Mesothelial cell of epicardium (in vitro differentiated cells): Measurements from ENCODE around the gene DQX1. TPM values are rescaled to one million over a fixed set of nuclear protein-coding genes. Genes with fewer than 3 reads are reported as not detected.

Source experiments
- DNase-seq, 2 experiments: peaks; one replicate each; pipeline ENCODE4 v3.0.0; 2021; ENCODE audit warnings: low spot score in 2 of 2; ENCODE audit not compliant: unreplicated experiment in 2 of 2
- H3K27ac Mint-ChIP-seq: 2 replicates; pipeline ENCODE4 v1.8.0; 2021; ENCODE audit warnings: mixed read lengths
- H3K27me3 Mint-ChIP-seq: 2 replicates; pipeline ENCODE4 v1.8.0; 2021; ENCODE audit warnings: low read depth, mixed read lengths
- H3K36me3 Mint-ChIP-seq: 2 replicates; pipeline ENCODE4 v1.8.0; 2021; ENCODE audit warnings: mixed read lengths
- H3K4me1 Mint-ChIP-seq: 2 replicates; pipeline ENCODE4 v1.8.0; 2021; ENCODE audit warnings: mixed read lengths
- H3K4me3 Mint-ChIP-seq: 2 replicates; pipeline ENCODE4 v1.8.0; 2021; ENCODE audit warnings: mild to moderate bottlenecking, moderate library complexity, mixed read lengths
- H3K9me3 Mint-ChIP-seq: 2 replicates; pipeline ENCODE4 v1.8.0; 2021; ENCODE audit warnings: mixed read lengths
- total RNA-seq: library from RNA; stranded (reverse); gene quantifications from 3 replicates; pipeline ENCODE4 v1.2.1, GENCODE V29; 2021
- TF ChIP-seq, protein P1 (sequence below): fragments of 200-600 bp; sonication (generic); IDR thresholded peaks from one replicate; pipeline ENCODE4 v1.5.0; 2021; ENCODE audit warnings: antibody characterized with exemption; ENCODE audit not compliant: unreplicated experiment

DQX1 gene
- total RNA-seq, 1 donor from 2014 or later: 0.42 TPM

DNA sequence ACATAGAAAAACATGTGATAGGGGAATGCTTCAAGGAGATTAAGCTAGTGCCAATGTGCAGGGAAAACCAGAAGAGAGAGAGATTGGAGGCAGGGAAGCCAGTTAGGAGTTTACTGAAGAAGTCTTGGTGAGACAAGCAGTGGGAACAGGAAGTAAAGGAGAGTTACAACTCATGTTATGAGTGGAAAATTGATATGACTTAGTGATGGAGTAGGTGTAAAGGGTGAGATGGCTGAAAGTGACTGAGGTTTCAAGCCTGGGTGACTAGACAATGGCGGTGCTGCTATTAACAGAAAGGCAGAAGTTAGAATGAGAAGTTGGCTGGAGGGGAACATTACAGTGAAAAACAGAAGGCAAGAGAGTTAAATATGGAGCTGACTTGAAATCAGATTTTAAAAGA, 45.0 kb upstream of the DQX1 start:
- Mint-ChIP-seq H3K36me3 (peaks cover 3% of the 10 kb centered on the region), H3K4me3 (no peak overlapping the region), H3K9me3 (no peaks in the 10 kb centered on the region), H3K4me1 (peaks cover 3% of the 10 kb centered on the region), H3K27me3 (peaks cover 5% of the 10 kb centered on the region), H3K27ac (no peak overlapping the region)
- DNase-seq: no peak
- TF ChIP-seq, protein P1, sequence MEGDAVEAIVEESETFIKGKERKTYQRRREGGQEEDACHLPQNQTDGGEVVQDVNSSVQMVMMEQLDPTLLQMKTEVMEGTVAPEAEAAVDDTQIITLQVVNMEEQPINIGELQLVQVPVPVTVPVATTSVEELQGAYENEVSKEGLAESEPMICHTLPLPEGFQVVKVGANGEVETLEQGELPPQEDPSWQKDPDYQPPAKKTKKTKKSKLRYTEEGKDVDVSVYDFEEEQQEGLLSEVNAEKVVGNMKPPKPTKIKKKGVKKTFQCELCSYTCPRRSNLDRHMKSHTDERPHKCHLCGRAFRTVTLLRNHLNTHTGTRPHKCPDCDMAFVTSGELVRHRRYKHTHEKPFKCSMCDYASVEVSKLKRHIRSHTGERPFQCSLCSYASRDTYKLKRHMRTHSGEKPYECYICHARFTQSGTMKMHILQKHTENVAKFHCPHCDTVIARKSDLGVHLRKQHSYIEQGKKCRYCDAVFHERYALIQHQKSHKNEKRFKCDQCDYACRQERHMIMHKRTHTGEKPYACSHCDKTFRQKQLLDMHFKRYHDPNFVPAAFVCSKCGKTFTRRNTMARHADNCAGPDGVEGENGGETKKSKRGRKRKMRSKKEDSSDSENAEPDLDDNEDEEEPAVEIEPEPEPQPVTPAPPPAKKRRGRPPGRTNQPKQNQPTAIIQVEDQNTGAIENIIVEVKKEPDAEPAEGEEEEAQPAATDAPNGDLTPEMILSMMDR: no peak

DNA sequence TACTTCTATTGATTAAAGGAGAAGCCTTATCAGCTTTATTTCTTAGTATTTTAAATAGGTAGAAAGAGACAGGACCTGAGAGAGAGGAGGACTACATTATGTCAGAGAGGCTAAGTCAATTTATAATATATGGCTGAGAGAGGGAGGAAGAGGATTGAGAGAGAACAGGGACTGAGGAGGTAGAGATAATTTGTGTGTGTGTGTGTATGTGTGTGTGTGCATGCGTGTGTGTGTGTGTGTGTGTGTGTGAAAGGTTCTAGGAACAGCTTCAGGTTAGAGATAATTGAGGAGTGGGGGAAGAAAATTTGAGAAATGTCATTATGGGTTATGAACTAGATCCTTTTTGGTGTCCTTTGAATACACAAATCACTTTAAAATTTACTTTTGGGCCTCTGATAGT, 43.7 kb upstream of the DQX1 start:
- no peaks in the 10 kb centered on the region for H3K9me3 Mint-ChIP-seq
- TF ChIP-seq, protein P1: no peak
- H3K36me3 Mint-ChIP-seq: peaks cover 3% of the 10 kb centered on the region
- no peak for DNase-seq
- H3K27me3 Mint-ChIP-seq: peaks cover 7% of the 10 kb centered on the region
- H3K4me3 Mint-ChIP-seq: no peak overlapping the region
- H3K27ac Mint-ChIP-seq: no peak overlapping the region
- peaks cover 3% of the 10 kb centered on the region for H3K4me1 Mint-ChIP-seq

DNA sequence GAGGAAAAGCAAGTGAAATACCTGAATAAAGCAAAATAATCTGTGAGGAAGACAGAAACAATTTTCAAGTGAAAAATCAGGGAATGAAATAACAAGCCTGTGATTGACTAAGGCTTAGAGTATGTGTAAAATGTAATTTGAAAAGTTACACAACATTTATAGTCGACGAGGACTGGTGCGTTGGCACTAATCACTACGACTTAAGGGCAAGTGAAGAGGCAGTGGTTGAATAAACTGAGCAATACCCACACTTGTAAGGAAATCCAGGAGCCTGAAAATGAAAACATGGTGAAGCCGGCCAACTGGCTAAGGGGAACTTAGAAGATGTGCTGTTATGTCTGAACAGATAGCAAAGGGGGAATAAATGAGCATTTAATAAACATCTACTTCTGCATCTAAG, 41.9 kb upstream of the DQX1 start:
- no peaks in the 10 kb centered on the region for H3K9me3 Mint-ChIP-seq
- H3K4me1 Mint-ChIP-seq: peaks cover 3% of the 10 kb centered on the region
- DNase-seq: no peak
- peaks cover 3% of the 10 kb centered on the region for H3K36me3 Mint-ChIP-seq
- no peak overlapping the region for H3K27ac Mint-ChIP-seq
- no peak overlapping the region for H3K4me3 Mint-ChIP-seq
- peaks cover 11% of the 10 kb centered on the region for H3K27me3 Mint-ChIP-seq
- TF ChIP-seq, protein P1: no peak

DNA sequence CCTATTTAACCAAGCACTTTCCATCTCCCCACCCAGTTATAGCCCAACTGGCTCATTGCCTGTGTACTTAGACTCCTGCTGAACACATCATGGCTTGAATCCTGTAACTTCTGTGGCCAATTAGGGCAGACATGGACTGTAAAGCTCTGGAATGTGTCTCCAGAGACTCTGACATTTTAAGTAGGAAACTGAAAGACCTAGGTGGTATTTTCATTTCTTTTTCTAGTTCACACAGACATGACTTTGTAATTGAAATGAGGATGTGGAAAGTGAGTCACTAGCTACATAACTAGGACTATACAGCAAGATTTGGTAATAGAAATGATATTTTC, 40.7 kb upstream of the DQX1 start:
- Mint-ChIP-seq H3K27me3 (peaks cover 19% of the 10 kb centered on the region), H3K36me3 (peaks cover 3% of the 10 kb centered on the region), H3K27ac (no peak overlapping the region), H3K9me3 (no peaks in the 10 kb centered on the region), H3K4me3 (no peak overlapping the region), H3K4me1 (peaks cover 3% of the 10 kb centered on the region)
- TF ChIP-seq, protein P1: no peak
- DNase-seq: no peak

DNA sequence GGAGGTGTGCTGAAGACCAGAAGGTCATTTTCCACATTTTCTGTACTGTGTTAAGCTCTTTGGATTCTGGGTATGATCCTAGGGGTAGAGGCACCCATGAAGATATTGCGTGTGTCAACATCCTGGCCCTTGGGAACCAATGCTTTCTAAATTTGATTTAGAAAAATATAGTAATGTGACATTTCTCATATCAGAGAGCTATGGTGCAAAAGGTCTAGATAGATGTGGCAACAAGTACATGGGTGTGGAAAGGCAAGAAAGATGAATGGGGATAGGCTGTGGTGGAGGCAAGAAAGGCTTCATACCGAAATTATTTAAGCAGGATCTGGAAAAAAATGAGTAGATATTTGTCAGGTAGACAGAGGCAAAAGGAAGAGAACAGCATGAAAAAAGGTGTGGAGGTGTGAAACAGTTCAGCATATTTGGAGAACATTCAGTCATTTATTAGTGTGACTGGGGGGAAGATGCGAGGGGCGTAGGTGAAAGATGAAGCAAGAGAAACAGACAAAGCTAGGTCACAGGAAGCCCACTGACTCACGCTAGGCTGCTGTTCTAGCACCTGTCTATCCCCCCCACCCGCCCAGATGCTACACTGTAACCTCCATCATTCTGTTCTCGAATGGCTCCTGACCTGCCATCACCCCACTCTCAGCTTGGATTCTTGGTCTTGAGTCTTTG, 40.2 kb upstream of the DQX1 start:
- Mint-ChIP-seq H3K27ac (no peak overlapping the region), H3K36me3 (peaks cover 3% of the 10 kb centered on the region), H3K9me3 (no peaks in the 10 kb centered on the region), H3K4me3 (no peak overlapping the region), H3K4me1 (peaks cover 3% of the 10 kb centered on the region), H3K27me3 (peaks cover 24% of the 10 kb centered on the region)
- TF ChIP-seq, protein P1: no peak
- DNase-seq: no peak

DNA sequence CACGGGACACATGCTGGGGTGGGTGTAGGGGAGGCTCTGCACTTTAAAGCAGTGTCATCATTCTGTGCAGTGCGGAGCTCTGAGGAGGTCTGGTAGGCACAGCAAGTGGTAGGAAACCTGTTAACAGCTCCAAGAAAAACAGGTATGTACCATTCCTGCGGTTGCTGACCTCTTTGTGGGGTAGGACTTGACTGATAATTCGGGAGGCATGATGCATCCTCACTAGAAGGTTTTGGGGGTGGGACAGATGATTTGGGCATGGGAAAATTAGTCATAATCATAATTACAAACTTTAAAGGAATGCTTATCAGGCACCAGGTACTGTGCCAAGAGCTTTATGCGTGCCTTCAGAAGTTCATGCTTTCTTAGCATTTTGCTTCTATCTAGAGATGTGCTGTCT, 38.2 kb upstream of the DQX1 start:
- no peaks in the 10 kb centered on the region for H3K9me3 Mint-ChIP-seq
- H3K4me3 Mint-ChIP-seq: no peak overlapping the region
- TF ChIP-seq, protein P1: no peak
- H3K27ac Mint-ChIP-seq: no peak overlapping the region
- peaks cover 11% of the 10 kb centered on the region for H3K4me1 Mint-ChIP-seq
- H3K36me3 Mint-ChIP-seq: peaks cover 3% of the 10 kb centered on the region
- no peak for DNase-seq
- H3K27me3 Mint-ChIP-seq: peaks cover 39% of the 10 kb centered on the region
